Stimulated activated CD4-positive, alpha-beta T cell treated with anti-CD3 and anti-CD28 coated beads, Interleukin-1b, Interleukin-23, amount 100 ng/mL, for 1 hour (primary cell): ENCODE results near the gene SEMA7A.
"Not testable (repeated sequence)": the region's sequence is repeated elsewhere in the genome, so short reads cannot be mapped to it uniquely, and the experiment has no call there.

Experiments
- DNase-seq, 2 donors: peaks; one replicate each; pipeline ENCODE4 v3.0.0-alpha.2; 2020; ENCODE audit warnings: low read depth in 2 of 2

The SEMA7A gene

GRCh38 chr15:74399511-74400312, 34.0 kb downstream of the SEMA7A start:
- no peak for DNase-seq

GRCh38 chr15:74399100-74399499, 34.7 kb downstream of the SEMA7A start:
- DNase-seq = no peak

GRCh38 chr15:74398183-74398582, 35.6 kb downstream of the SEMA7A start:
- DNase-seq = no peak

- no peak for DNase-seq
These were observed 36.3 kb downstream of the SEMA7A start for GRCh38 chr15:74397239-74398068.

- DNase-seq = peak in 1 of 2 donors; percentile 23
These were observed 37.1 kb downstream of the SEMA7A start for GRCh38 chr15:74396445-74397238.

GRCh38 chr15:74396146-74396438, 37.7 kb downstream of the SEMA7A start:
- DNase-seq = no peak

GRCh38 chr15:74395319-74396145, 38.2 kb downstream of the SEMA7A start:
- DNase-seq = no peak

GRCh38 chr15:74394090-74394846, 39.5 kb downstream of the SEMA7A start:
- no peak for DNase-seq

GRCh38 chr15:74393423-74393822, 40.3 kb downstream of the SEMA7A start:
- DNase-seq = no peak

- no peak for DNase-seq
These were observed 40.9 kb downstream of the SEMA7A start for GRCh38 chr15:74392902-74393301.

GRCh38 chr15:74392451-74392830, 41.3 kb downstream of the SEMA7A start:
- DNase-seq = no peak

GRCh38 chr15:74391582-74392450, 41.9 kb downstream of the SEMA7A start:
- DNase-seq = no peak

- DNase-seq = no peak
These were observed 43.0 kb downstream of the SEMA7A start for GRCh38 chr15:74390647-74391288.

- not testable (repeated sequence) for DNase-seq
These were observed 43.6 kb downstream of the SEMA7A start for GRCh38 chr15:74390049-74390646.

- DNase-seq = no peak
These were observed 44.3 kb downstream of the SEMA7A start for GRCh38 chr15:74389241-74390048.

- DNase-seq = no peak
These were observed 45.3 kb downstream of the SEMA7A start for GRCh38 chr15:74388363-74388951.

- no peak for DNase-seq
These were observed 46.0 kb downstream of the SEMA7A start for GRCh38 chr15:74387621-74388362.
